Hippocampal formation (tissue), 2 donors: ENCODE data around the gene ZNF597.
"Not testable (repeated sequence)": the region's sequence is repeated elsewhere in the genome, so short reads cannot be mapped to it uniquely, and the experiment has no call there.

Experiments used
- DNase-seq, 2 donors: peaks; one replicate each; lab custom pipeline; 2025; lab: John Stamatoyannopoulos, UW

The ZNF597 gene

DNA sequence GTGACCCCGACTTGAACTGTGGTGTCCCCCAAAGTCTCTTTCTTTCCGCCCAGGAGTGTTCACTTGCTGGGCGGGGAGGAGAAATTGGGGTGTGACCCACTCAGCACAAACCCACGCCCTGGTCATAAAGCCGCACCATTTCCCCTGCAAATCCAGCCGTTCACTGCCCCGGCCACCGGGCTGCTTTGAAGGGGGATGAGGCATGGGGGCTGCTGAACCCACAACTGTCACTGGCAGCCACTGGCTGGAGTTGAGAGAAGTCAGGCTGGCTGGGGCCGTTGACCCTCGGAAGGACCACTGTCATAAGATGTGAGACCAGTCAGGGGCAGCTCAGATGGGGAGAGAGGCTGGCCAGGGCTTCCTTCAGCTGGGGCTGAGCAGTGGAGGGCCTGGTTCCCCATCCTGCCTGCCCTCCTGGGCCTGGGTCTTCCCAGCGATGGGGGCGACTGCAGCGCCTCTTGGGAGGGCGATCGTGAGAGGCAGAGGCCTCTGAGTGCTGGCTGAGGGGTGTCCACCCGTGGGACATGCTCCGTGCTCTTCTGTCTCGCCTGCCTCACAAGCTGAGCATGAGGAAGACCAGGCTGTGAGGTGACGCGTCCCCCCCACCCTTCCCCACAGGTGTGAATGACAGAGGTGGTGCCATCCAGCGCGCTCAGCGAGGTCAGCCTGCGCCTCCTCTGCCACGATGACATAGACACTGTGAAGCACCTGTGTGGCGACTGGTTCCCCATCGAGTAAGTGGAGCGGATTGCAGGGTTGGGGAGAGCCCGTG is 32.5 kb upstream of the ZNF597 start:
- no peak for DNase-seq

DNA sequence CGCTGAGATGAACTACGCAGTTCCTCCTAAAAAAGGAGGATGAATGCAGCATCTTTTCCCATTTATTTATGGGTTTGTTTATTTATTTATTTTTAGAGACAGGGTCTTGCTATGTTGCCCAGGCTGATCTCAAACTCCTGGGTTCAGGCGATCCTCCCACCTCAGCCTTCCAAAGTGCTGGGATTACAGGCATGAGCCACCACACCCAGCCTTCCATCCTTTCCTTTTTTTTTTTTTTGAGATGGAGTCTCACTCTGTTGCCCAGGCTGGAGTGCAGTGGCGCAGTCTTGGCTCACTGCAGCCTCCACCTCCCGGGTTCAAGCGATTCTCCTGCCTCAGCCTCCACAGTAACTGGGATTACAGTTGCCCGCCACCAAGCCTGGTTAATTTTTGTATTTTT is 31.6 kb upstream of the ZNF597 start:
- DNase-seq = not testable (repeated sequence)

DNA sequence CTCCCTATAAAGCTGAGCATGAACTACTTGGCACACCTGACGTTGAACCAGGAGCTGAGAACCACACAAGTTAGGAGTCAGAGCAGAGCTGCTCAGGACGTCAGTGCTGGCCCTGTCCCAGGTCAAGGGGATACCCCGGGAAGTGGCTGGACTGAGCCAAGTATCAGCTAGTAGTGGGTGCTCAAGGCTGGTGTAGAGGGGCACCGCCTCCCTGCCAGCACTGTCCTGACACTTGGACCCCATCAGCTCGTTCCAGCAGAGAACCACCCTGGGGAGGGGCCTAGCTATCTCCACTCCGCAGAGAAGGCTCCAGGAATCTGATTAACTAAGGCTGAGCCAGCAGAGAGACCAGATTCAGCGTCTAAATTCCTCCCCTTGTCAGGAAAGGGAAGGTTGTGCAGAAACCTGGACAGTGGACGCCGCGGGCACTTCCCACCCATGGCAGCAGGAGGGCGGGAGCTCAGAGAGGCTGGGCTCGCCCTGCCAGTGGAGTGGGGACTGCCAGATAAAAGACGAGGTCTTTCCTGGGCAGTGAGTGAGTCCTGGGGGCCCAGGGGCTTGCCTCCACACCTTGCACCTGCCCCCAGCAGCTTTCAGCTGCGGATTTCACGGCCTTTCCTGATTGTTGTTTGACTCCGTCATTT is 31.0 kb upstream of the ZNF597 start:
- DNase-seq = no peak

DNA sequence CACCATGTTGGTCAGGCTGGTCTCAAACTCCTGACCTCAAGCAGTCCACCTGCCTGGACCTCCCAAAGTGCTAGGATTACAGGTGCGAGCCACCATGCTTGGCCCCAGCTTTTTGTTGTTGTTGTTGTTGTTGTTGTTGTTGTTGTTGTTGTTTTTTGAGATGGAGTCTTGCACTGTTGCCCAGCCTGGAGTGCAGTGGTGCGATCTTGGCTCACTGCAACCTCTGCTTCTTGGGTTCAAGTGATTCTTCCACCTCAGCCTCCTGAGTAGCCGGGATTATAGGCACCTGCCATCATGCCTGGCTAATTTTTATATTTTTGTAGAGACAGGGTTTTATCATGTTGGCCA is 30.3 kb upstream of the ZNF597 start:
- not testable (repeated sequence) for DNase-seq

DNA sequence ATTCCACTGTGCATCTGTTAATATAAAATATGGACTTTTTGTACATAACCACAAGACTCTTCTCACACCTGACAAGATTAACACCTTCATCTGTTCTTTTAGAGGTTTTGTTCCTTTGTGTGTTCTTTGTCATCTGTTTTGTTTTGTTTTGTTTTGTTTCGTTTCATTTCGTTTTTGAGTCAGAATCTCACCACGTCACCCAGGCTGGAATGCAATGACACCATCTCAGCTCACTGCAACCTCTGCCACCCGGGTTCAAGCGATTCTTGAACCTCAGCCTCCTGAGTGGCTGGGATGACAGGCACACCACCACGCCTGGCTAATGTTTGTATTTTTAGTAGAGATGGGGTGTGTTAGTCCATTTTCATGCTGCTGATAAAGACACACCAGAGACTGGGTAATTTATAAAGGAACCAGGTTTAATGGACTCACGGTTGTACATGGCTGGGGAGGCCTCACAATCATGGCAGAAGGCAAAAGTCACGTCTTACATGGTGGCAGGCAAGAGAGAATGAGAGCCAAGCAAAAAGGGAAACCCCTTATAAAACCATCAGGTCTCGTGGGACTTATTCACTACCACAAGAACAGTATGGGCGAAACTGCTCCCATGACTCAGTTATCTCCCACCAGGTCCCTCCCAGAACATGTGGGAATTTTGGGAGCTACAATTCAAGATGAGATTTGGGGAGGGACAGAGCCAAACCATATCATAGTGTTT is 29.7 kb upstream of the ZNF597 start:
- DNase-seq = no peak

DNA sequence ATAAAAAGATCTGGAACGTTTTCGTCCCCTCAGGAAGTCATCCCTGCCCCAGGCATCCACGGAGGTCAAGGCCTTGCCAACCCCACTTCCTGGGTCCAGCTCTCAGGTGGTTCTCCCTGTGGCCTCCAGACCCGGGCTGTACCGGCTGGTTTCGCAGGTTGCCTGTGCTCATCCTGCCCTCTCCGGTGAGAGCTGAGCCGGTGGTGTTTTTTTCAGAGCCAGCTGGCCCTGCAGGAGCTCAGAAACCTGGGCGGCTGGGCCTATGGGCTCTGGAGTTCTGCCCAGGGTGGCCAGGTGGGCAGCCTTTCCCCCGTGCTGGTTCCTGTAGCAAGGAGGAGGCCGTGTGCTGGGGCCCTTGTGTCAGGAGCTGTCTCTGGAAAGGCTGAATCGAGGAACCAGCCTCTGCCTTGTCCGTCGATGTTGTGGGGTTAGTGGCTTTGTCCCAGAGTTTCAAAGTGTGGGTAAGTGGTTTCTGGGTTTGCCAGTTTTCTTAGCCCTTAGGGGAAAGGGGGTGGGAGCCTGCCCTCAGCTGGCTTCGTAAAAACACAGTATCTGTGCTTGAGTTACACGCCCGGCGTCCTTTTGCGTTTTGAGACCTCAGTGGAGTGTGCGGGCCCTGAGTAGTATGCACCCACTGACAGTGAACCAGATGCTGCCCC is 28.3 kb upstream of the ZNF597 start:
- no peak for DNase-seq

DNA sequence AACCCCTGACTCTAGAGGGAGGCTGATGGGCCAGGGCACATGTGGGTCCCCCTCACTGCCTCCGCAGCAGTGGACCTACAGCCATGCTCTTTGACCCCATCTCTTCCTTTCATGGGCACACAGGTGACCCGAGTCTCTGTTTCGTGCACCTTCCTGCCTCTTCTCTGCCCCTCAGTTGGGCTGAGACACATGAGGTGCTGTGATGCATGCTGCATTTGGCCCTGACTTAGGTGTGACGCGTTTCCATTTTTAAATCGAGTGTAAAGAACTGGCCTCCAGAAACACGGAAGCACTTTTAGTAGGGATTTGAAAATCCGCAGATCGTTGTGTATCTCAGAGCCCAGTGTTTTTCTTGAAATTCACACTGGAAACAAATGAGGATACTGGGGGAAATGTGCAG is 27.4 kb upstream of the ZNF597 start:
- no peak for DNase-seq

DNA sequence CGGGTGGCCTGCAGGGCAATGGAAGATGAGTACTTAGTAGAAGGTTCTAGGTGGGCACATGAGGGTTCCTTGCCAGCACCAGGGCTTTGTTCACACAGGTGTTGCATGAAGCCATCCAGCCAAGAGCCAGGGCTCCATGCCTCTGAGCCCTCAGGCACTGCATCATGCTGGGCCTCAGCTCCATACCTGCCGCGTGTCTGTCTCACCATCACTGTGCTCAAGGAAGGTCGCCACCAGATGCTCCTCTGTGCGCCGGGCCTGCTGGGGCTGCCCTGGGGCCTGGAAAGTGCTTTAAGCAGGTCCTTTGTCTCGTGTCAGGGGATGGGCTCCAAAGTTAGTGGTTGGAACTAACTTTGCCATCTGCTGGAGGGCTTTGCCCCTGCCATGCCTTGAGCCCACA is 26.4 kb upstream of the ZNF597 start:
- DNase-seq = no peak

DNA sequence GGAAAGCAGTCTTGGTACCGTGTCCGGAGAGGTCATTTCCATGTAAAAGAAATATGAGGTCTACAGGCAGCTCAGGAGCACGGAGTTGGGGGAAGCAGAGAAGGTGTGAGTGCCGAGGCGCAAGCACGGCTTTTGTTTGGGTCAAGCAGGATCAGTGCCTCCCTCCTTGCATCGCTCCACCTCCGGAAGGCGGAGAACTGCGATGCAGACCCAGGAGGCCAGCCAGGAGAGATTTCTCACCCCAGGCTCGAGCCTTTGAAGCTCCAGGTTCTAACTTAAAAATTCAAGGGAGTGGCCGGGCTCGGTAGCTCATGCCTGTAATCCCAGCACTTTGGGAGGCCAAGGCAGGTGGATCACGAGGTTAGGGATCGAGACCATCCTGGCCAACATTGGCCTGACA is 25.2 kb upstream of the ZNF597 start:
- no peak for DNase-seq

DNA sequence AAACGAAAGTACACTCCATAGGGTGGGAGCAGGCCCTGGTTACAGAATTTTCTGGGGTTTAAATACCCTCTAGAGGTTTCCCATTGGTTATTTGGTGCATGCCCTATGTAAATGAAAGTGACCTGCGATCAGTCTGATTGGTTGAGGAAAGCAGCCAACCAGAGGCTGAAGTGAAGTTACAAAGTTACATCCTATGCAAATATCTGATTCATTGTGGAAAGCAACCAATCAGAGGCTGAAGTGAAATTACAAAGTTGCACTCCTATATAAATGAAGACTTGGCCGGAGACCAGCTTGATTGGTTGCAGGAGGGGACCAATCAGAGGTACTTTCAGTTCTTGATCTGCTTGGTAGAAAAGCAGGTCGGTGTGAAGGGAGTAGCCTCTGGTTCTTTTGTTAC is 24.6 kb upstream of the ZNF597 start:
- DNase-seq = no peak

DNA sequence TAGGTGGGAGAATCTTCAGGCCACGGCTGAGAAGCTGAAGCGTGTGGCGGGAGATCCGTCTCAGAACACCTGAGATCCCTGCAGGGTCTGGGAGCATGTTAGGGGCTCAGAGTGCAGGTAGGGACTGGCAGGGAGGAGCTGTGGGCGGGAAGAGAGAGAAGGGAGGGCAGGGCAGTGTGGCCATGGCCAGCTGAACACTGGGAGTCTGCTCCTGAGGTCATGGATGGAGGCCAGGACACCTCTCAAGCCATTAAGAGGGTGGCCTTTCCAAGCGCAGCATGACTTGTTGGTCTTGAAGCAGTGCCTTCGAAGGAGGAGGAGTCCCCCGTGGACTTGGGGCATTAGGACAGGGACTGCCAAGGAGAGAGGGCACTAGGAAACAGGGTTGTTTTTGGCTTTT is 23.9 kb upstream of the ZNF597 start:
- DNase-seq = no peak

DNA sequence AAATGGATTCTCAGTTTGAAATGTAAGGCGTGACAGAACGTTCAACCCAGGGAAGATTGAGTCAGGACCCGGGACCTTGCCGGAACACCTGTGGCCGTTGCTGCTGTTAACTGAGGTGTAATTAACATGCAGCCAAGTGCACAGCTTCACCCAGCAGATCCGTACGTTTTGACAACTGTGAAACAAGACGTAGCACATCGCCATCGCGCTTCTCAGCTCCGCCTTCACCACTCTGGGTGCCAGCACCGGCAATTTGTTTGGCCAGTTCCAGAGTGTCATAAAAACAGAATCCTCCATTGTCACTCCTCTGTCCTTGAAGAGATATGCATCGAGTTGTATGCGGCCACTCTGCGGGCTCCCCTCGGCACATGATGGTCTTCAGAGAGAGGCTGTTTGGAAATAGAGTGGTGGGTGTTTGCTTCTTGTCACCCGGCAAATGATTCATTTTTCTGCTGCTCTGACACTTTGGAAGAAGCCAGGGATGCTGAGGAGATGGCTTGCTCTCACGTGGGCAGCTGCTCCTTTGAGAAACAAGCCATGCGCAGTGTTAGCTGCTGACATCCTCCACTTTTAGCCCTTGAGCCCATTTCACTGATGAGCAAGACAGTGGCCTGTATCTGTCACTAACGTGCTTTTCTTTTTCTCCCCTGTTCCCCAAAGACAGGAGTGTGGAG is 22.7 kb upstream of the ZNF597 start:
- DNase-seq = no peak

DNA sequence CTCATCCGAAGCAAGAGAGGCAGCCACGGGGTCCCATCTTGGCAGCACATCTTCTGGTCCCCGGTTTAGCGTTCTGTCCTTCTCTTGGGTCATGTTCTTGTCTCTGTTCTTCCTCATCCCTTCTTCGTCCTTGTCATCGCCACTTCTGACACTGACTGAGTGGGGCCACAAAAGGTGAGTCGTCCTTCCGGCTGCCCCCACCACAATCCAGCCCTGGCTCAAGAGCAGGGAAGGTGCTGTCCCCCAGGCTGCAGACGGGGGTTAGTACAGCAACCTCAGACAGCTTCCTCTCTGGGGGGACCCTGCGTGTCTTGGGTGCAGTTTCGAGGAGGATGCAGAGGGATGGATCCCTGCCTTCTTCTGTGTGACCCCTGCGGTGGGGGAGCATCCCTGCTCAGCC is 22.0 kb upstream of the ZNF597 start:
- DNase-seq = no peak

DNA sequence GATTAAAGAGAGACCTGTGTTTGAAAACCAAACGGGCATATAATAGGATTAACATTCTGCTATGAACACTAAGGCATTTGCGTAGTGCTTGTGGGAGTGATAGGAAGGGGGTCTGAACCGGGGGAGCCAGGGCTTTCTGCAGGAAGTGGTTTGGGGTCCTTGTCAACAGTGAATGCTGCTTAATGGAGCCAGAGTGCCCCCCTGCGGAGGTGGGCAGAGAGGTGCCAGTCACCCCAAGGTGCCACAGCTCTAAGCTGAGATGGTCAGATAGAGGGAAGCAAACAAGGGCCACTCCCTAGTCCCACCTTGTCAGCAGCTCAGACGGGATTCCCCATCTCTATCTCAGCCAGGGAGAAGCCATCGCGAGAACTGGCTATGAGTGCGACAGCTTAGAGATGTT is 17.8 kb upstream of the ZNF597 start:
- DNase-seq = no peak

DNA sequence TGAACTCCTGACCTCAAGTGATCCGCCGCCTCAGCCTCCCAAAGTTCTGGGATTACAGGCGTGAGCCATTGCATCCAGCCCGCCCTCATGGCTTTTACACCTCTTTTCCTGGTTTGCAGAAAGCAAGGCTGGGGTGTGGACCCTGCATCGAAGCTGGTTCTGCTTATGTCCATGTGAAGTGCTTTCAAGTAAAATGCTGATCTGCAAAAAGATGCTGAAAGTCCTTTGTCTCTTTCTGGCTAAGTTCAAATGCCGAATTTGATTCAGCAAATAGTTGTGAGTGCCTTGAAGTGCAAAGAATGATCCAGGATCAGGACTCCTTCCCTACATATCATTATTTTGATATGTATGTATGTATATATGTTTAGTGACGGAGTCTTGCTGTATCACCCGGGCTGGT is 17.3 kb upstream of the ZNF597 start:
- DNase-seq = no peak

DNA sequence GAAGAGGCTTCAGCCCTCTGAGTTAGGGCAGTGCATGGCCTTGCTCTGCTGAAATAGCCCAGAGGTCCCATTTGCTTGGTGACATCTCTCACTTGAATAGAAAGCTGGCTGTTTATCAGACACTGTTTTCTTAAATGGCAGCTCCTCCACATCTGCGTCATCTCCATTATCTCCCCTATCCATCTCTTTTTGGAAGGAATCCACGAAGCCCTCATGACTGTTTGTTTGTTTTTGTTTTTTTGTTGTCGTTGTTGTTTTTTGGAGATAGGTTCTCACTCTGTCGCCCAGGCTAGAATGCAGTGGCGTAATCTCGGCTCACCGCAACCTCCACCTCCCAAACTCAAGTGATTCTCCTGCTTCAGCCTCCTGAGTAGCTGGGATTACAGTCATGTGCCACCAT is 16.8 kb upstream of the ZNF597 start:
- no peak for DNase-seq

DNA sequence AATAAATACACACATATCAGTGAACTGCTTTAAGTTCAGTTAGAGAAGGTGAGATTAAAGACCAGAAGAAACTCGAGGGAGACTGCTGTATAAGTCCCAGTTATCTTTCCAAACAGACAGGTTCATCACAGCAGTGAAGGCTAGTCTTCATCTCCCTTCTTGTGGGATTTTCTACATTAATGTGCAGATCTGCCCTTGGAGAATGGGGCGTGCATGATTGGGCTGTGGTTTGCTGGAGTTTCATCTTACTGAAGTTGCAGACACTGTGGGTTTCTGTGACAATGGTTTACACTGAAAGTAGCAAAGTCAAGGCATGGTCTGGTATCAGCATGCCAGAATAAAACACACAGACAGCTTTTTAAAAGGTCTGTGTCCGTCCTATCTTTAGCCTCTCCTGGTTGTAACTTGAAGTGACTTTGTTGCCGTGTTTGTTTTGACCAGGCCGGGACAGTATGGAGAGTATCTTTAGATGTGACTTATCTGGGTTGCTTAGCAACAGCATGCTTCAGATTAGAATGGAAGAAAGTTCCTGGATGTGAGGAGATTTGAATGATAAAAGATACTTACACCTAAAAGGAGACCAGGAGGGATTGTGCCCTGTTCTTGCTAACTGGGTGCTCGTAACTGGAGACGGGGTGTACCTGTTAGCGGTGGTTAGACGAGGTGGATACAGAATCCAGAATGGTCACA is 16.2 kb upstream of the ZNF597 start:
- DNase-seq = no peak

DNA sequence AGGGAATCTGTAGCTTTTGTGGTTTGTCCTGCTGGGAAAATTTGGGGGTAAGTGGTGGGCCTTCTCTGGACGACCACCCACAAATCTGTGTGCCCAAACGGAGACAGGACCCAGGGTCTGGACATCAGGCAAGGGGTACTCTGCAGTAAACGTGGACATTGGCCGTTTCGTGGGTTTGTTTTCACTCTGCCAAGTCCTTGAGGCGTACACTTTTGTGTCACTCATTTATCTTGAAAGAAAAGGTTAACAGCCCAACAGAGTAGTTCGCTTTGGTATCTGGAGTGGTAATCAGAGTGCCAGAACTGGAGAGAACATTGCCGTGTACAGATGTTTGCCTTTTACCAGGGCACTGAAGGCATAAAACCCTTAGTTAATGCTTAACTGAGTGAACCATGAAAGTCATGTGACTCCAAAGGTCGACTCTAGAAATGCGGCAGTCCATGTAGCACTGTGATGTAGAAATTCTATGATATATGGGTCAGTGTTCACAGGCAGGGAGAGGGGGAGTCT is 15.6 kb upstream of the ZNF597 start:
- no peak for DNase-seq

DNA sequence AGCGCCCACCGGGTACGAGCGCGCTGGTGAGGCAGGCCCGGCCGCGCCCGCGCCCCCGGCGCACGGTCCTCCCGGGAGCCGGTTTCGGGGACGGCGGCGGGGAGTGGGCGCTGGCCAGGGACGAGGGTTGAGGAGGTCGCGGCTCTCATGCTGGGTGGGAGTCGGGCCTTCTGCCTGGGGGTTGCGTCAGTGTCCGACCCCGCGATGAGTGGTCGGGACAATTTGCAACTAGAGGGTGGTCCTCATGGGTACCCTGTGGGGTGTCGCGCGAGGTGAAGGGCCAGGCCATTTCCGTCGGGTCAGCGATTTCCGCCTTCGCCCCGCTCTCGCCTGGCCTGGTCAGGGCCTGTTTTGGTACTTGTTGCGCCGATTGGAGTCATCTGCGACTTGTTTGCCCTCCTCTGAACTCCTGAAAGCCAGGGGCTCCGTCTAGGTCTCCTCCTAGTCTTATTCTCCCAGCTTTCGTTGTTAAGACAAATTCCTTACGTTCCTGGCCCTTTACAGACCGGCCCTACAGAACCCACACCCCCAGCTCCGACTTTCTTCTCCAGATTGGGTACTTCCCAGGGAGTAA is 15.1 kb upstream of the ZNF597 start:
- no peak for DNase-seq

DNA sequence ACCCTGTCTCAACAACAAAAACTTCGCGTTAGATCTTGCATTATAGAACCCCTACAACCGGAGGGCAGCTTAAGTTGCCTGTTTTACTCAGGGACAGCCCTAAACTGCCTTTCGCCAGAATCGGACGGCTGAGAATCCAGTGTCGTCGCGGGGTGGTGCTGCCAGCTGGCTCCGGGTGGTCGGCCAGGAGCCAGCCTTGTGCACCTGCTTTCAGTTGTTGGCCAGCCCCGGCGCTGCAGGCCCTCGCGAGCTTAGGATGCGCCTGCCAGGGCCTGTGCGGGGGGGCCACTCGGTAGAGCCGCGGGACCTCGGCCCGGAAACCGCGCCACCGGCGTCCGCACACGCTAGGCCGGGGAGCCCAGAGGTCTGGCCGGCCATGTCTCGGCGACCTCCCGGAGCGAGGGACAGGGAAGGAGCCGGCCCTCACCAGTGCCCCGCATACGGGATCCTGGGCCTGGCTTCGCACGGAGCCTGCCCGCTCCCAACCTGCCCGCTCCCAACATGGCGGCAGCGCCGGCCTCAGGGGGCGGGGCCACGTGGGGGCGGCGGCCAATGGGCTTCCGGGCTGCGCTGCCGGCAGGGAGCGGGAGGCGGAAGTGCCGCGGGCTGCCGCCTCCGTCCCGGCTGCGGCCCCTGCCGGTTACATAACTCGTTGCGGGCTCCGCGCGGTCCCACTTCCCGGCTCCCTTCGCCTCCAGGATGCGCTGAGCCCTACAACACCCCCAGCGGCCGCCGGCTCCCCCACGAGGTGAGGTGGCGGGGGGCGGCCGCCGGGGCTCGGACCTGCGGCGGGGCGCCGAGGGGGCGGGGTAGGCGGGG is 14.3 kb upstream of the ZNF597 start:
- peak; percentile 87 to 91 for DNase-seq
